Loucy (cell line): ENCODE measurements around the gene CILP.

Experiments used
- H2AFZ ChIP-seq: fragments of 200-600 bp; sonication (generic); 2 replicates; pipeline ENCODE4 v1.6.0; 2016; ENCODE audit warnings: antibody characterized with exemption, mild to moderate bottlenecking, low read length, moderate library complexity
- H3F3A ChIP-seq: fragments of 200-600 bp; 2 replicates; pipeline ENCODE4 v1.6.0; 2016; ENCODE audit warnings: antibody characterized with exemption, low read depth, mild to moderate bottlenecking
- H3K27me3 ChIP-seq: fragments of 200-600 bp; sonication (generic); 2 replicates; pipeline ENCODE4 v1.6.1; 2014; ENCODE audit warnings: low read length, mild to moderate bottlenecking; ENCODE audit not compliant: insufficient read depth, poor library complexity, severe bottlenecking
- H3K36me3 ChIP-seq: fragments of 200-600 bp; sonication (generic); 2 replicates; pipeline ENCODE4 v1.6.1; 2016; ENCODE audit warnings: low read length; ENCODE audit not compliant: insufficient read depth
- H3K4me1 ChIP-seq: fragments of 200-600 bp; sonication (generic); 2 replicates; pipeline ENCODE4 v1.5.1; 2014; ENCODE audit warnings: low read length, mild to moderate bottlenecking; ENCODE audit not compliant: insufficient read depth, poor library complexity, severe bottlenecking
- H3K4me2 ChIP-seq: fragments of 200-600 bp; sonication (generic); 2 replicates; pipeline ENCODE4 v1.6.0; 2014; ENCODE audit warnings: antibody characterized with exemption, low read length, low read depth, mild to moderate bottlenecking; ENCODE audit not compliant: poor library complexity, severe bottlenecking
- H3K4me3 ChIP-seq: fragments of 200-600 bp; sonication (generic); 2 replicates; pipeline ENCODE4 v1.5.1; 2014; ENCODE audit warnings: low read length, mild to moderate bottlenecking, mixed read lengths; ENCODE audit not compliant: poor library complexity, severe bottlenecking
- H3K79me2 ChIP-seq: fragments of 200-600 bp; sonication (generic); 2 replicates; pipeline ENCODE4 v1.6.1; 2014; ENCODE audit warnings: low read length; ENCODE audit not compliant: insufficient read depth
- H3K9ac ChIP-seq: fragments of 200-600 bp; sonication (generic); 2 replicates; pipeline ENCODE4 v1.6.0; 2014; ENCODE audit warnings: mild to moderate bottlenecking, low read depth, low read length, moderate library complexity; ENCODE audit not compliant: poor library complexity, severe bottlenecking
- H3K9me2 ChIP-seq: fragments of 200-600 bp; sonication (generic); replicated peaks from 2 replicates; pipeline ENCODE4 v1.6.1; 2016; ENCODE audit warnings: low read depth, low read length, mixed read lengths
- H3K9me3 ChIP-seq: fragments of 200-600 bp; sonication (generic); 2 replicates; pipeline ENCODE4 v1.6.1; 2014; ENCODE audit warnings: mild to moderate bottlenecking, antibody characterized with exemption, low read length, low read depth; ENCODE audit not compliant: insufficient read depth
- H4K20me1 ChIP-seq: fragments of 200-600 bp; sonication (generic); 2 replicates; pipeline ENCODE4 v1.6.0; 2014; ENCODE audit warnings: antibody characterized with exemption, low read length, mild to moderate bottlenecking; ENCODE audit not compliant: insufficient read depth, poor library complexity, severe bottlenecking
- CTCF ChIP-seq: fragments of 200-600 bp; sonication (generic); conservative IDR thresholded peaks from 2 replicates; pipeline ENCODE4 v1.5.1; 2014; ENCODE audit warnings: mild to moderate bottlenecking, antibody characterized with exemption, low read length
- EZH2phosphoT487 ChIP-seq: fragments of 200-600 bp; IDR thresholded peaks from 2 replicates; pipeline ENCODE4 v1.6.1; 2018; ENCODE audit warnings: antibody characterized with exemption, mild to moderate bottlenecking, moderate library complexity, borderline replicate concordance

The CILP gene

GRCh38 chr15:65222891-65223290, 11.6 kb upstream of the CILP start:
- H3K4me1 ChIP-seq: no peaks in the 10 kb centered on the region
- H3K79me2 ChIP-seq: no peaks in the 10 kb centered on the region
- no peak overlapping the region for H2AFZ ChIP-seq
- H3K9me2 ChIP-seq: no peaks in the 10 kb centered on the region
- H3F3A ChIP-seq: no peaks in the 10 kb centered on the region
- H4K20me1 ChIP-seq: no peaks in the 10 kb centered on the region
- no peaks in the 10 kb centered on the region for H3K9me3 ChIP-seq
- no peak for TF ChIP-seq CTCF
- no peak for TF ChIP-seq EZH2phosphoT487
- H3K27me3 ChIP-seq: no peaks in the 10 kb centered on the region
- H3K4me2 ChIP-seq: no peak overlapping the region
- H3K4me3 ChIP-seq: no peak overlapping the region
- H3K9ac ChIP-seq: no peak overlapping the region
- H3K36me3 ChIP-seq: no peaks in the 10 kb centered on the region

DNA sequence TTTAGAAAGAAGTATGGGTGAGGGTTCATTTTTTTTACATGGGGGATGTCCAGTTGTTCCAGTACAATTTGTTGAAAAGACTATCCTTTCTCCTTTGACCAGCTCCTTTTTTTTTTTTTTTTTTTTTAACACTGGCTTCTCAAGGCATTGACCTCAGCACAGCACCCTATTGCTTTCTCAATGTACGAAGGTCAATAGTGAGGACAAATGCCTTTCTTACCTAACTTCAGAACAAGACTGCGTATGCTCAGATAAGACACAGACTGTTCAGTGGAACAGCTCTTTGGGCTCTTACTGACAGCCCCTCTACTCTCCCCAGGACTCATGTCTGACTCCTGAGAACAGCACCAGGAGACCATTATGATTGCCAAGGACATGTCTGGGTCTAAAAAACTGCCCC, 10.4 kb upstream of the CILP start:
- Histone ChIP-seq H3K9me3 (no peaks in the 10 kb centered on the region), H3F3A (no peaks in the 10 kb centered on the region), H3K27me3 (no peaks in the 10 kb centered on the region), H4K20me1 (no peaks in the 10 kb centered on the region), H3K4me3 (no peak overlapping the region), H3K79me2 (no peaks in the 10 kb centered on the region), H3K9me2 (no peaks in the 10 kb centered on the region), H3K4me2 (no peak overlapping the region), H3K36me3 (no peaks in the 10 kb centered on the region), H3K9ac (no peak overlapping the region), H2AFZ (no peak overlapping the region), H3K4me1 (no peaks in the 10 kb centered on the region)
- TF ChIP-seq CTCF (no peak), EZH2phosphoT487 (no peak)

DNA sequence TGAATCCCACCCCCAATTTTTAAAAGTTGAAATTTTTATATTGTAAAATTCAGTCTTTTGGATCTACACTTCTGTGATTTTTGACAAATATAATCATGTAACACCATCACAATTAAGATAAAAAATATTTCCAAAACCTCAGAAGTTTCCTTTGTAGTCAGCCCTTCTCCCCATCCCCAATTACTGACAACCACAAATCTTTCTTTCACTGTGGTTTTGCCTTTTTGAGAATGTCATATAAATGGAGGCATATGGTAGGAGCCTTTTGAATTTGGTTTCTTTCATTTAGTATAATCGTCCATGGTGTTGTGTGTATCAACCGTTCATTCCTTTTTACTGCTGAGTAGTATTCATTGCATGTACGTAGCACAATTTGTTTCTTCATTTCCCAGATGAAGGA, 7.9 kb upstream of the CILP start:
- Histone ChIP-seq H3K4me3 (no peak overlapping the region), H4K20me1 (no peaks in the 10 kb centered on the region), H3K4me2 (no peak overlapping the region), H3F3A (no peaks in the 10 kb centered on the region), H3K27me3 (no peaks in the 10 kb centered on the region), H3K79me2 (no peaks in the 10 kb centered on the region), H3K9me2 (no peaks in the 10 kb centered on the region), H3K9me3 (no peaks in the 10 kb centered on the region), H3K4me1 (no peaks in the 10 kb centered on the region), H2AFZ (no peak overlapping the region), H3K36me3 (no peaks in the 10 kb centered on the region), H3K9ac (no peak overlapping the region)
- no peak for TF ChIP-seq CTCF
